NCI-H146 (cell line): ENCODE data around the gene CORO1C.
A peak's percentile ranks its signal among the peaks of the same experiment; 100 is the strongest.
"Not testable (repeated sequence)": the region's sequence is repeated elsewhere in the genome, so short reads cannot be mapped to it uniquely, and the experiment has no call there.

Experiments
- DNase-seq: peaks from one replicate; lab custom pipeline; 2025; lab: John Stamatoyannopoulos, UW

The CORO1C gene

GRCh38 chr12:108633534-108634248 lies 97.6 kb downstream of the CORO1C start, which contains the start of gene SELPLG:
SELPLG (minus strand) TSS chr12:108633894; CDS start chr12:108624307, 9,587 bp downstream.
- no peak for DNase-seq

GRCh38 chr12:108633081-108633533 lies 98.2 kb downstream of the CORO1C start:
- DNase-seq, result no peak

- DNase-seq, result not testable (repeated sequence)
Observed at GRCh38 chr12:108631261-108631660, 100.1 kb downstream of the CORO1C start.

DNA sequence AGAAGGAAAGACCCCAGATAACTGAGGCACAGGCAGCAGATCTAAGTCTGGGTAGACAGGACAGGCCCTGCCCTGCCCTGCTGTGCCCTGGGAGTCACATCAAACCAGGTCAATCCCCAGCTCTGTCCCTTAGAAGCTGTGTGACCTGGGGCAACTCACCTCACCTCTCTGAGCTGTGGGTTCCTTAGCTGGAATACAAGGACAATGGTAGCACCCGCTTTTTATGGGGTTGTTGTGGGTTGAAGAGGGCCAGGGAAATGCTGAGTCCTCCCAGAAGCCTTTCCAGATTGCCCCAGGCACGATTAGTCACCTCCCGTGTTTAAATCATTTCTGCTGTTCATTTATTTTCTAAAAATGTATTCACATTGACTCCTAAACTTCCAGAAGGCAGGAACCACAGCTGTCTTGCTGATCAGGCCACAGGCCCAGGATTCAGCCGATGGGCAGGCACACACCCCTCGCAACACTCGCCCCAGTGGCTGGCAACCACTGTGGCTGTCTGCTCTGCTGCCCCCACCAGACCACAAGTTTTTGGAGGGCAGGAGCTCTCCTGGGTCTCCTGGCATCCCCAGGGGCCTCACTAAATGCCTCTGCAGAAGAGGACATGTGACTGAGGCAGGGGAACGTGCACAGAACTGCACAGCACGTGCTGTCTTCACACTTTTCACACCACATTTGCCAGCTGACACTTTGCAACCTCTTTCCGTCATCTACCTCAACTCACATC lies 100.7 kb downstream of the CORO1C start:
- DNase-seq, result no peak

DNA sequence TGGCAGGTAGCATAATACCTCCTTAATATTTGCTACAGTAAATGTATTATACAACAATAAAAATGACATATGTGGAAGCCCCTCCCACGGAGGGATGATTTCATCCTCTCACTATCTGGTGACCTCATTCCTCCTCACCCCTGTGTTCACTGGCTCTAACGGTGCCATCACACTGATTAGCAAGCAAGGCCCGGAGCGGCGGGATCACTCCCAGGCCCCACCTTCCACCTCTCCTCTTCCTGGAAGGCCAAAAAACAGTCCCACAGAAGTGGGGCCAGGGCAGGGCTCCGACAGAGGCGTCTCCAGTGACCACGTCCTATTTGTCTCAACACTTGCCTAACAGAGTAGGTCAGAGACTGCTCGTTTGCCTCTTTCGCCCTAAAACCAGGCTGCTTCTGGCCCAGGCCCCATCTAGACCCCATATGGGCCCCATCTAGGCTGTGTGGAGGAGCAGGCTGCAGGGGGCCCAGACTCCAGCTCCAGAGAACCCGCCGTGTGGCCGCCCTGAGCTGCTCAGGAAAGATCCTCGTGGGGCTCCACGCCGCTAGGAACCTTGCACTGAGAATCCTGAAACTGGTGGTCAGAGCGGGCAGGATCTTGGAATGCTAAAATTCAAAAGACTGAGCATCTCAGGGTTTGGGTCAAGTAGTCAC lies 101.4 kb downstream of the CORO1C start:
- no peak for DNase-seq

- no peak for DNase-seq
Observed at GRCh38 chr12:108629151-108629550, 102.2 kb downstream of the CORO1C start.

DNA sequence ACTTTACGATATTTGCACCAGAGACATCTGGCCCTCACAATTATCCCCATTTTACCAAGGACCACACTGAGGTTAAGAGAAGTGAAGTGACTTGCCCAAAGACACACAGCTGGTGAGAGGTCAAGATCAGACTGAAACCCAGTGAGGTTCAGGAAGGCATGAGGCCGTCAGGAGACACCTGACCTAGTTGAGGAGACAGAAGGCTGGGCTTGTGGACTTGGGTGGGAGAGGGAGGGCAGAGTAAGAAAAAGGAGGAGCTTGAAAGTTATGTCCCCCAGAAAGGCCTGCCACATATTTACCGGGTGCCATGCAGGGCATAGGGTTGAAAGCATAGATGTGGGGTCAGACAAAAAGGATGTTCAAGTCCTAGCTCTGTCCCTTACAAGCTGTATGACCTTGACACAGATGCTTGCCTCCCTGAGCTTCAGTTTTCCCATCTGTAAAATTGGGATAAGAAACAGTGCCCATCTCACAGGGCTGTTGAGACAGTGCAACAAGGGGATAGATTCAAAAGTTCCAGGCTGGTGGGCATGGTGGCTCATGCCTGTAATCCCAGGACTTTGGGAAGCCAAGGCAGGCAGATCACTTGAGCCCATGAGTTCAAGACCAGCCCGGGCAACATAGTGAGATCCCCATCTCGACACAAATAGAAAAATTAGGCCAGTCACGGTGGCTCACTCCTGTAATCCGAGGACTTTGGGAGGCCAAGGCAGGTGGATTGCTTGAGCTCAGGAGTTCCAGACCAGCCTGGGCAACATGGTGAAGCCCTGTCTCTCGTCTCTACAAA lies 104.0 kb downstream of the CORO1C start:
- DNase-seq, result no peak

DNA sequence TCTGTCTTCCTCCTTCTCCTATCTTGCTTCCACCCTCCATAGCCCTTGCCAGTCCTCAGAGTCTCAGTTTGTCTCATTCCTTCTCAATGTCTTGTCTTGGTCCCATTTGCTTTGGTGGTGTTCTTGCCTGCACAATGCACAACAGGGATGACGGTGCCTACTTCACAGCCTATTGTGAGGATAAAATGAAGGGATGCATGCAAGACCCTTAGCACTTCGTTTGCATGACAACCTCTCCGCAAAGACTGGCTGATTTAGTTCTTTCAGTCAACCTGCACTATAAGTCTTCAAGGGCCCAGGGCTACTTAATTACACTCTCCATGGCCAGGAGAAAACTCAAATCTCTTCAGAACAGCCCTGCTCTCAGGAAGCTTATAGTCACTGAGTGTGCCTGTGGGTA lies 106.1 kb downstream of the CORO1C start:
- no peak for DNase-seq

DNA sequence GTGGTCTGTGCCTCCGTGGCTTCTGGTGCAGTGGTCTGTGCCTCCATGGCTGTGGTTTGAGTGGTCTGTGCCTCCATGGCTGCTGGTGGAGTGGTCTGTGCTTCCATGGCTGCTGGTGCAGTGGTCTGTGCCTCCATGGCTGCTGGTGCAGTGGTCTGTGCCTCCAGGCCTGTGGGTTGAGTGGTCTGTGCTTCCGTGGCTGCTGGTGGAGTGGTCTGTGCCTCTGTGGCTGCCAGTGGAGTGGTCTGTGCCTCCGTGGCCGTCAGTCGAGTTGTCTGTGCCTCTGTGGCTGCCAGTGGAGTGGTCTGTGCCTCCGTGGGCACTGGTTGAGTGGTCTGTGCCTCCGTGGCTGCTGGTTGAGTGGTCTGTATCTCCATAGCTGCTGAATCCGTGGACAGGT lies 107.7 kb downstream of the CORO1C start:
- no peak for DNase-seq

- DNase-seq, result no peak
Observed at GRCh38 chr12:108622921-108623514, 108.3 kb downstream of the CORO1C start.

- DNase-seq, result peak; percentile 76
Observed at GRCh38 chr12:108622421-108622820, 108.9 kb downstream of the CORO1C start.

DNA sequence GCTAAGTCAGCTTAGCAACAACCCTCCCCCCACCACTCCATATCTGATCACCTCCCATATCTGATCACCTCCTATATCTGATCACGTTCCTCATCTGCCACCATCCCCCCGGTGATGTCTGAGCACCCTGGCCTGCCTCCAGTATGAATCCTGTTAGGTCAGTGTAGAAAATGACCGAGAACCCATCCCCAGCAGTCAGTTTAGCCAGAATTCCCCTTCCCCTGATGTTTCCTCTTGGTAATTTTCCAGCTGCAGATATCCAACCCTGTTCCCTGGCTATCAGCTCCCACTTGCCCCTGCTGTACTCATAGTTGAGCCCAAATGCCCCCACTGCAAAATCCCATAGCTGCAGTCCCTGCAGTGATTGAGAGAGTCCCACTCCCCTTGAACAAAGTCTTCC lies 110.2 kb downstream of the CORO1C start:
- DNase-seq, result no peak

DNA sequence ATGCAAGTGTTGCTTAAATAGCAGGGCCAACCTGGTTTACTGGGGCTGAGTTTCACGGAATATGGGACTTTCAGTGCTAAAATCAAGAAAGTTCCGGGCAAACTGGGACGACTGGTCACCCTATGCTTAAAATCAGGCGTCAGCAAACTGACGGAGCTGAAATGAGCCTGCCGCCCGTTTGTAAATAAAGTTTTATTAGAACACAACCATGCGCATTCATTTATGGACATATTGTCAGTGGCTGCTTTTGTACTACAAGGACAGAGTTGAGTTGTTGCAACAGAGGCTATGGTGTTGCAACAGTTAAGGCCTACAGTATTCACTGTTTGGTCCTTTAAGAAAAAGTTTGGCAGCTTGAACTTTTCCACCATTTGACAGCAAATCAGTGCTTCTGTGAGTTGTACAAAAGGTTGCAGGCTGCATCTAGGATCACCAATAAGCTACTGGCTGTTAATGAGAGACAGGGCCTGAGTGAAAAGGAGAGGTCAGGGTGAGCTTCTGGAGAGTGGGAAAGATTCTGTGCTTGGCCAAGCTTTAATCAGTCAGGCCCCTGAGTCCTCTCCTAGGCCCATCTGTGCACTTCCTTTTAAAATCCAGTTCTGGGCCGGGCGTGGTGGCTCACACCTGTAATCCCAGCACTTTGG lies 111.0 kb downstream of the CORO1C start:
- no peak for DNase-seq

DNA sequence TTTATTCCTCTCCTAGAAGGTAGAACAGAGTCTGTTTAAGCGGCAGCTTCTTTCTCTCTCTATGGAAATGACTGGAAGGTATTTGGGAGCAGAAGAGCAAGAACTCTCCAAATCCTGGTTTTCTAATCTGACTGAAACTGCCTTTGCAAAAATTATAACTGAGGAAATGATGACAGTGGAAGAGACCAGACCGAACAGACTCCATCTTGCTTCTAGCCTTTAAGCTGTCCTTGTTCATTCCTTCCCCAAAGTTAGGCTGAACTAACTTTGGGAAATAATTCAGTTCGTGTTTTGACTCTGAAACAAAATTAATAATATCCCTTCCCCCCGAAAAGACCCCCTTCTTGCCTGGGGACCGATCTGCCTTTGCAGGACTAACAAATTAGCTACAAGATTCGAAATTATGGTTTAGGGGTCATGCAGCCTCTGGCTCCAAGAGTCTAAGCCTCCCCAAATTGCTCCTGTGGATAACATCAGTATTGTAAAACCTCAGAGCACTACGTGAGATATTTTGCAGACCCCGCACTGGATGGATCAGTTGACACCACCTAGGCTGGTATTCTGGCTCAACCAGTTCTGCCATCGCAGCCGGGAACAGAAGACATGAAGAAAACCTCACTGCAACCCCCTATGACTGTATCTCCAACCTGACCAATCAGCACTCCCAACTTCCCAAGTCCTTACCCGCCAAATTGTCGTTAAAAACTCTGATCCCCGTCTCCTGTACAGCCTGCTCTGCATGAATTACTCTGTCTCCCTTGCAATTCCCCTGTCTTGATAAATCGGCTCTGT lies 111.8 kb downstream of the CORO1C start:
- no peak for DNase-seq

DNA sequence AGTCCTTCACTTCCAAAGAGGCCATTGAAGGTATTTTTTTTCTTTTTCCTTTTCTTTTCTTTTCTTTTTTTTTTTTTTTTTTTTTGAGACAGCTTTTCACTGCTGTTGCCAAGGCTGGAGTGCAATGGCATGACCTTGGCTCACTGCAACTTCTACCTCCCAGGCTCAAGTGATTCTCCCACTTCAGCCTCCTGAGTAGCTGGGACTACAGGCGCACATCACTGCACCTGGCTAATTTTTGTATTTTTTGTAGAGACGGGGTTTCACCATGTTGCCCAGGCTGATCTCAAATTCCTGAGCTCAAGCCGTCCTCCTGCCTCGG lies 112.4 kb downstream of the CORO1C start:
- DNase-seq, result not testable (repeated sequence)

DNA sequence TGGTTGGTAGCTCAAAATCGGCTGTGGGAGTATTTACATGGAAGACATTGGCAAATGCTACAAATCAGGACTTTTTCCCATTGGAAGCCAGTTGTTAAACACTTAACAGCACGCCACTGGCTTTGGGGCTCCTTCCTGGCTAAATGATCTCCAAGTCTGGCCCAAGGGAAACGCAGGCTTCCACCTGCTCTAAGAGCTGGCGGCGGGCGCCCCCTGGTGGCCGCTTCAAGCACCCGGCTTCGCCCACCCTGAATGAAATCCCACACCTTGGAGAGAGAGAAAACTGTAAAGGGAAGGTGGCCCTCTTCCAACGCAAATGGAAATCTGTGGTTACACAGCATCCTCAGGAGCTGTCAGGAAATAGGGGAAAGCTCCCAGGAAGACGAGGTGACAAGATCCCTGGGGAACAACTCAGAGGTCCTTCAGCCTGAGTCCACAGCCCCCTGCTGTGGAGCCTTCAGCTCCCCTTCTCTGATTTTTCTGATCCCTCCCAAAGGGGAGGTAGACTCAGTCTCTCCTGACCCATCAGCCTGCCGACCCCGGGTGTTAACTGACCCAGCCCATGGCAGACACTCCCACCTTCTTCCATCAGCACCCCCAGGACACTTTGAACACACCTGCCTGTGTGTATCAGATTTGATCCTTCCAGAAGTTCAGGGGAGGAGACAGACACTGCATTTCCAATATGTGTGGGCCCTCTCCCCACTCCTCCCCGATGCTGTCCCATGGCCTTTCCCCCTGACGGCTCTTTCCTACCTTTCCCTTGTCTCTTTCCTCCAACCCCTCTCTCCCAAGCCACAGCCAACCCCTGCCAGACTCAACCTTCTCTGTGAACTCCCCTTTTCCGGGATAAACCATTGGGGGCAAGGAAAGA lies 113.0 kb downstream of the CORO1C start:
- DNase-seq, result peak; percentile 81

GRCh38 chr12:108616941-108617858 lies 114.1 kb downstream of the CORO1C start:
- no peak for DNase-seq

DNA sequence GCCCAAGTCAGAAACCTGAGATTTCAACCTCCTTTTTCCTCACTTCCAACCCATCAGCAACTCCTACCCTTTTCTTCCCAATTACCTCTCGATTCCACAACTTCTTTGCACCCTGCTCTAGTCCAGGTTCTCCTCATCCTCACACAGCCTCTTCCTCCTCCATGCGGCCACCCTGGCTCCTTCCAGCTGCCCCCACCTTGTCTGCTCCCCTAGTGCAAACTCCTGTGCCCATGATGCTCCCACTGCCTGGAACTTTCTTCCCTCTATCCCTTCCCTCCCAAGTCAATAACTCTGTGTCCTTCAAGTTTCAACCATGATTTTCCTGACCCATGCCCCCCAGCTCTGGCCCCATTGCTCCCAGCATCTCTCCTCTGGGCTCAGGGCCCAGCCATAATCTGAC lies 115.0 kb downstream of the CORO1C start:
- DNase-seq, result no peak
